PC-3 (cell line): Measurements from ENCODE around the gene ANKDD1A. TPM values are rescaled to one million over a fixed set of nuclear protein-coding genes. Genes with fewer than 3 reads are reported as not detected.

Experiments used
- ATAC-seq: fragments of 200-7000 bp; cut with Tn5 transposase; 2 replicates; pipeline ENCODE4 v1.9.1; 2020; ENCODE audit warnings: mild to moderate bottlenecking, moderate library complexity
- BruUV-seq: library from RNA; stranded (reverse); fragments of 400-500 nt; replicated peaks from 2 replicates; lab custom pipeline; 2021; lab: Mats Ljungman, UMichigan
- CTCF ChIA-PET: fragments of 300-600 bp; sonication (Branson Sonifier 250); formaldehyde crosslinking; loops from one replicate; lab custom pipeline; 2022; ENCODE audit warnings: antibody characterized with exemption; lab: Charles Lee
- POLR2A ChIA-PET: fragments of 300-600 bp; sonication (Branson Sonifier 250); formaldehyde crosslinking; loops from one replicate; lab custom pipeline; 2022; ENCODE audit warnings: antibody characterized with exemption; ENCODE audit not compliant: unreplicated experiment; lab: Charles Lee
- DNase-seq: peaks from one replicate; pipeline ENCODE4 v3.0.0-alpha.2; 2015
- H2AFZ ChIP-seq: fragments of 300-600 bp; sonication (generic); 2 replicates; pipeline ENCODE4 v1.6.0; 2016; ENCODE audit warnings: antibody characterized with exemption, low read length
- H3F3A ChIP-seq: fragments of 300-600 bp; sonication (generic); one replicate; pipeline ENCODE4 v1.6.0; 2017; ENCODE audit warnings: antibody characterized with exemption, low read length, control low read depth, mild to moderate bottlenecking; ENCODE audit not compliant: unreplicated experiment
- H3K27ac ChIP-seq: fragments of 300-600 bp; sonication (generic); 2 replicates; pipeline ENCODE4 v1.5.1; 2016; ENCODE audit warnings: mild to moderate bottlenecking, low read length
- H3K27me3 ChIP-seq: fragments of 300-600 bp; sonication (generic); 2 replicates; pipeline ENCODE4 v1.6.1; 2016; ENCODE audit warnings: low read length, mixed read lengths
- H3K36me3 ChIP-seq: fragments of 300-600 bp; sonication (generic); 2 replicates; pipeline ENCODE4 v1.6.1; 2016; ENCODE audit warnings: low read depth, mixed run types, low read length, mixed read lengths
- H3K4me1 ChIP-seq: fragments of 300-600 bp; sonication (generic); 2 replicates; pipeline ENCODE4 v1.5.1; 2016; ENCODE audit warnings: low read length; ENCODE audit not compliant: insufficient read depth
- H3K4me2 ChIP-seq: fragments of 300-600 bp; sonication (generic); 2 replicates; pipeline ENCODE4 v1.6.0; 2016; ENCODE audit warnings: low read length
- H3K4me3 ChIP-seq: fragments of 300-600 bp; sonication (generic); 2 replicates; pipeline ENCODE4 v1.5.1; 2016; ENCODE audit warnings: mild to moderate bottlenecking, low read length, mixed read lengths
- H3K79me2 ChIP-seq: fragments of 300-600 bp; sonication (generic); 2 replicates; pipeline ENCODE4 v1.6.1; 2017; ENCODE audit warnings: low read length, mixed read lengths
- H3K9ac ChIP-seq: fragments of 300-600 bp; sonication (generic); 2 replicates; pipeline ENCODE4 v1.6.0; 2016; ENCODE audit warnings: mild to moderate bottlenecking, low read length
- H3K9me2 ChIP-seq: fragments of 300-600 bp; sonication (generic); replicated peaks from 2 replicates; pipeline ENCODE4 v1.6.1; 2016; ENCODE audit warnings: mixed run types, low read length, mixed read lengths
- H3K9me3 ChIP-seq: fragments of 300-600 bp; sonication (generic); 2 replicates; pipeline ENCODE4 v1.6.1; 2016; ENCODE audit warnings: low read length, mixed read lengths
- H4K20me1 ChIP-seq: fragments of 300-600 bp; sonication (generic); 2 replicates; pipeline ENCODE4 v1.6.1; 2016; ENCODE audit warnings: low read length, mixed read lengths
- CTCF ChIP-seq: fragments of 300-600 bp; sonication (generic); conservative IDR thresholded peaks from 2 replicates; pipeline ENCODE4 v1.5.1; 2017; ENCODE audit warnings: antibody characterized with exemption, low read depth, mild to moderate bottlenecking, low read length
- EZH2 ChIP-seq: fragments of 300-600 bp; sonication (generic); IDR thresholded peaks from one replicate; pipeline ENCODE4 v1.6.1; 2017; ENCODE audit warnings: antibody characterized with exemption, mild to moderate bottlenecking, low read length; ENCODE audit not compliant: unreplicated experiment
- EZH2phosphoT487 ChIP-seq: fragments of 300-600 bp; sonication (generic); IDR thresholded peaks from 2 replicates; pipeline ENCODE4 v1.6.1; 2018; ENCODE audit warnings: mild to moderate bottlenecking, antibody characterized with exemption, low read length, borderline replicate concordance
- intact Hi-C: fragments of 100-400 bp; cut with micrococcal nuclease; formaldehyde crosslinking; loops from 2 replicates; pipeline ENCODE4 v1.9.0; 2023
- total RNA-seq: library from RNA; depleted of rRNA; stranded (reverse); fragments of >200 nt; gene quantifications from 2 replicates; pipeline ENCODE4 v1.2.3, GENCODE V29; 2014

Gene ANKDD1A
- total RNA-seq, 1 experiment from 2014 or later, result 8.9 TPM

GRCh38 chr15:64894395-64895056 lies 17.2 kb upstream of the ANKDD1A start:
- intact Hi-C loops, result no loop called here
- Histone ChIP-seq H2AFZ (no peak overlapping the region), H4K20me1 (no peaks in the 10 kb centered on the region), H3K4me3 (no peak overlapping the region), H3K9me3 (no peaks in the 10 kb centered on the region), H3K4me2 (no peak overlapping the region), H3K27ac (no peak overlapping the region), H3K36me3 (no peaks in the 10 kb centered on the region), H3F3A (no peaks in the 10 kb centered on the region), H3K9me2 (no peaks in the 10 kb centered on the region), H3K9ac (no peak overlapping the region), H3K27me3 (no peaks in the 10 kb centered on the region), H3K79me2 (no peaks in the 10 kb centered on the region), H3K4me1 (peaks cover 16% of the 10 kb centered on the region)
- BruUV-seq, result no TSS peak
- DNase-seq (no peak), ATAC-seq (no peak)
- ChIA-PET POLR2A (interaction anchor here (0.6 to 0.7 kb wide), 2 partner anchors 298 to 302 kb away, joined by 5 read pairs; no protein-coding TSS in a partner anchor), CTCF (no interaction called here)
- no peak for TF ChIP-seq CTCF
- no peak for TF ChIP-seq EZH2
- TF ChIP-seq EZH2phosphoT487, result no peak

- no peaks in the 10 kb centered on the region for H3K27me3 ChIP-seq
- H3K4me1 ChIP-seq, result peaks cover 16% of the 10 kb centered on the region
- POLR2A ChIA-PET, result no interaction called here
- H3K9me2 ChIP-seq, result no peaks in the 10 kb centered on the region
- no peaks in the 10 kb centered on the region for H3K79me2 ChIP-seq
- no peaks in the 10 kb centered on the region for H3K9me3 ChIP-seq
- H3K4me3 ChIP-seq, result no peak overlapping the region
- no peak for DNase-seq
- intact Hi-C loops, result no loop called here
- H3K9ac ChIP-seq, result no peak overlapping the region
- H4K20me1 ChIP-seq, result no peaks in the 10 kb centered on the region
- no peak overlapping the region for H2AFZ ChIP-seq
- CTCF ChIA-PET, result no interaction called here
- BruUV-seq, result no TSS peak
- no peak for TF ChIP-seq EZH2phosphoT487
- TF ChIP-seq CTCF, result no peak
- no peak for TF ChIP-seq EZH2
- H3K36me3 ChIP-seq, result no peaks in the 10 kb centered on the region
- no peak for ATAC-seq
- H3F3A ChIP-seq, result no peaks in the 10 kb centered on the region
- no peak overlapping the region for H3K27ac ChIP-seq
- no peak overlapping the region for H3K4me2 ChIP-seq
Measured at GRCh38 chr15:64895285-64896065, 16.2 kb upstream of the ANKDD1A start.
